ENCODE data around the gene AFMID. TPM values are rescaled to one million over a fixed set of nuclear protein-coding genes. Genes with fewer than 3 reads are reported as not detected.

Gene AFMID
- total and polyA plus RNA-seq, 2 donors (not counting 1 experiment from before 2014, with no cell fraction given): 18.2 to 24.8 TPM

DNA sequence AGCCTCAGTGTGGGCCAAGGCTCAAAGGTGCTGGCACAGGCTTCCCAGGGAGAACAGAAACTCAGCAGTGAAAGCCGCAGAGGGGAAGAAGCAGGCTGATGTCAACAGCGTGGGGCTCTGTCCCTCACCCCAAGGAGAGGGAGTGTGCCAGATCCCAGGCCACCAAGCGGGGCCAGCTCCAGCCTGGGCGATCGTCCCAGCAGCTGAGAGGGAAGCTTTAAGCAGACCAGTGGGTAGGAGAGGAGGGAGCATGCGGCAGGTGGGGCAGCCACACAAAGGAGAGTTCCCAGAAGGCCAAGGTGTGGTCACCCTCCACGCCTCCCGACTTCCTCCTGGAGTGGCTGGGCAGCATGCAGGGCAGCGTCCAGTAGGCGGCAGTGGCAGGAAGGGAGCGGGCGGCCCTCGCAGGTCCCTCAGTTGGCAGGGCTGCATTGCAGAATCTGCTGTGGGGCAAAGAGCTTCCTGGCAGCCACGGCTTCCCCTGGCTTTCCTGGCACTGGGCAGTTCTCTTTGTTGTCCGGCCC is 12.8 kb upstream of the AFMID start:
- peak; percentile 69 for DNase-seq
- Mint-ChIP-seq H3K4me1 (peaks cover 84% of the 10 kb centered on the region), H3K27ac (peak overlapping the region; percentile 89), H3K27me3 (no peaks in the 10 kb centered on the region), H3K4me3 (peak overlapping the region; percentile 83), H3K9me3 (ENCODE audit: insufficient read depth) (no peaks in the 10 kb centered on the region)
- TF ChIP-seq EZH2 (IDR thresholded peaks at IDR 0.05; ENCODE audit: borderline replicate concordance, insufficient read depth, low read depth, low read length, poor library complexity, severe bottlenecking): no peak
- TF ChIP-seq CTCF (IDR thresholded peaks at IDR 0.05): no peak
- ChIA-PET CTCF (interaction anchor here (1.0 to 19.2 kb wide), 10 partner anchors 8 to 67 kb away, joined by 3 to 357 read pairs (median 12); partner anchors contain the start of genes AFMID, TK1, TMC6 and TMC8), POLR2A (interaction anchor here (0.5 to 19.6 kb wide), 5 partner anchors 8 to 1693 kb away, joined by 3 to 432 read pairs (median 5); partner anchors contain the start of genes TMC6 and TMC8)
- H3K9ac ChIP-seq (ENCODE audit: low read length): no peak overlapping the region
- H2AFZ ChIP-seq (ENCODE audit: insufficient read depth, low read depth, low read length, poor library complexity, severe bottlenecking): no peak overlapping the region
- H3K27ac ChIP-seq (ENCODE audit: low read length in 2 of 2): peak overlapping the region; percentile 74 to 95
- WGBS (ENCODE audit: insufficient coverage): 70% methylated on average over 14 of the region's 15 CpGs
- no peaks in the 10 kb centered on the region for H3K9me3 ChIP-seq (ENCODE audit: control extremely low read depth in 1 of 3, control insufficient read depth in 2 of 3, insufficient read depth in 1 of 3, low read length in 2 of 3)
- H4K20me1 ChIP-seq (ENCODE audit: control insufficient read depth, insufficient read depth, low read length, poor library complexity, severe bottlenecking): peaks cover 18% of the 10 kb centered on the region
- H3K4me2 ChIP-seq (replicated peaks; ENCODE audit: low read depth, low read length, poor library complexity, severe bottlenecking): peak overlapping the region; percentile 73
- peak; percentile 8 for ATAC-seq (ENCODE audit: low read depth)
- H3K27me3 ChIP-seq (replicated peaks in 1 of 4; ENCODE audit: control extremely low read depth in 1 of 4, control insufficient read depth in 3 of 4, insufficient read depth in 4 of 4, low read length in 3 of 4): no peaks in the 10 kb centered on the region
- H3K36me3 ChIP-seq (replicated peaks in 1 of 2; ENCODE audit: control extremely low read depth in 1 of 2, control insufficient read depth in 1 of 2, extremely low read depth in 1 of 2, insufficient read depth in 2 of 2, low read length in 1 of 2): peaks cover 0 to 47% of the 10 kb centered on the region in 2 experiments
- H3K4me3 ChIP-seq (ENCODE audit: control extremely low read depth in 1 of 5, extremely low read depth in 1 of 5, insufficient read depth in 1 of 5, low read depth in 2 of 5, low read length in 4 of 5): peak overlapping the region in 1 of 5 experiments; percentile 27
- intact Hi-C loops (cut with micrococcal nuclease): no loop called here
- peaks cover 76 to 79% of the 10 kb centered on the region in 2 donors for H3K4me1 ChIP-seq (ENCODE audit: control insufficient read depth in 2 of 2, insufficient read depth in 2 of 2, low read length in 2 of 2)
- H3K79me2 ChIP-seq (ENCODE audit: control insufficient read depth, insufficient read depth, low read length): peaks cover 36% of the 10 kb centered on the region
